NCI-H1694 treated with DMSO at 0.1 percent for 48 hours (cell line): ENCODE results near the gene FLAD1.
"Not testable (repeated sequence)": the region's sequence is repeated elsewhere in the genome, so short reads cannot be mapped to it uniquely, and the experiment has no call there.

Experiments
- DNase-seq: peaks from one replicate; lab custom pipeline; 2025; lab: John Stamatoyannopoulos, UW

FLAD1 gene

GRCh38 chr1:154969246-154969645 is 13.9 kb upstream of the FLAD1 start:
- no peak for DNase-seq

- DNase-seq = no peak
Observed at GRCh38 chr1:154969860-154970452, 13.2 kb upstream of the FLAD1 start.

- DNase-seq = peak; percentile 82
Observed at GRCh38 chr1:154970631-154971340, 12.4 kb upstream of the FLAD1 start, which contains the start of gene SHC1. Gene SHC1 (minus strand): TSS chr1:154970747. CDS start chr1:154970526, 221 bp downstream.

- DNase-seq = no peak
Observed at GRCh38 chr1:154971341-154971998, 11.7 kb upstream of the FLAD1 start.

- DNase-seq = no peak
Observed at GRCh38 chr1:154972213-154972516, 11.0 kb upstream of the FLAD1 start.

GRCh38 chr1:154972517-154973343 is 10.4 kb upstream of the FLAD1 start:
- no peak for DNase-seq

GRCh38 chr1:154973344-154974101 is 9.6 kb upstream of the FLAD1 start:
- DNase-seq = peak; percentile 91

GRCh38 chr1:154974102-154974807 is 8.9 kb upstream of the FLAD1 start, which contains the start of gene CKS1B:
Gene CKS1B (plus strand): TSS chr1:154974681. CDS start chr1:154974746, 65 bp downstream.
- peak; percentile 100 for DNase-seq

- DNase-seq = peak; percentile 100
Observed at GRCh38 chr1:154974808-154975408, 8.2 kb upstream of the FLAD1 start.

- DNase-seq = no peak
Observed at GRCh38 chr1:154975409-154976059, 7.6 kb upstream of the FLAD1 start.

- DNase-seq = not testable (repeated sequence)
Observed at GRCh38 chr1:154977762-154978161, 5.4 kb upstream of the FLAD1 start.

- DNase-seq = no peak
Observed at GRCh38 chr1:154978360-154978759, 4.8 kb upstream of the FLAD1 start.

- no peak for DNase-seq
Observed at GRCh38 chr1:154982341-154982740, 803 bp upstream of the FLAD1 start.

GRCh38 chr1:154983776-154984466 is 777 bp downstream of the FLAD1 start:
- DNase-seq = peak; percentile 46

GRCh38 chr1:154986736-154987135 is 3.6 kb downstream of the FLAD1 start:
- DNase-seq = not testable (repeated sequence)

GRCh38 chr1:154987326-154987725 is 4.2 kb downstream of the FLAD1 start:
- no peak for DNase-seq

GRCh38 chr1:154988058-154988954 is 5.2 kb downstream of the FLAD1 start:
- no peak for DNase-seq

GRCh38 chr1:154989195-154989860 is 6.2 kb downstream of the FLAD1 start:
- no peak for DNase-seq
